ENCODE measurements around the gene RAB37.

RAB37 gene, protein sequence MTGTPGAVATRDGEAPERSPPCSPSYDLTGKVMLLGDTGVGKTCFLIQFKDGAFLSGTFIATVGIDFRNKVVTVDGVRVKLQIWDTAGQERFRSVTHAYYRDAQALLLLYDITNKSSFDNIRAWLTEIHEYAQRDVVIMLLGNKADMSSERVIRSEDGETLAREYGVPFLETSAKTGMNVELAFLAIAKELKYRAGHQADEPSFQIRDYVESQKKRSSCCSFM

DNA sequence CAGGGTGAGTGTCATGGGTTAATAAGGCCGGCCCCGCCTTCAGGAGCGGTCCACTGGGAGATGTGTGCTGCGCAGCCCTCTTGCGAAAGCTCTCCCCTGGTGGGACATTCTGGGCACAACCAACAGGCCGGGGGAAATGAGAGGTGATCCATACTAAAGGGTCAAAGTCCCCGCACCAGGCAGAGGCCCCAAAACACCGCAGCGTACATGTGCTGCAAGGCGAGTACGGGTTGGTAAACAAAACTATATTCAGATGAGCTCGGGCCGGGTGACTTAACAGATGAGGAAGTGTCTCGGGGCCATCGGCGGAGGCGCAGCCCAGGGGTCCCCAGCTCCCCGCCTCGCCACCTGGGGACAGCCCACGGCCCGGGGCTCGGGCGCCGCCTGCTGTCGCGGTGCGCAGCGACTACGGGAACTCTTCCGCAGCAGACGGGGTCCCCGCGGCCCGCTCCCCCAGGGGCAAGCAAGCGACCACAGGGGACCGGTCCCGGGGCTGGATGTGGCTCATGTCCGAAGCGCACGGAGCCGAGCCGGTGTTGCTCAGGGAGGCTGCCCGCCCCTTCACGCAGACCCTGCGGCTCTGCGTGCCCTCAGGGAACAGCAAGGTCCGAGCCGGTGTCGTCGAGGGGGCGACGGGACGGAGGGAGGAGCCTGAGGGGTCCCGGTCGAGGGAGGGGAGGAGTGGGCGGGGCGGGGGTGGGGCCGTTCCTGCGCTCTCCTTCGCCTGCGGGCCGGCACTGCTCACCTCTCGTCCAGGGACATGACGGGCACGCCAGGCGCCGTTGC is at the start of gene RAB37:
TSS of gene RAB37 (plus strand) at position 744 of the 786 bp plus-strand sequence. CDS start at position 761, 17 bp downstream.
- TF ChIP-seq, protein P1, sequence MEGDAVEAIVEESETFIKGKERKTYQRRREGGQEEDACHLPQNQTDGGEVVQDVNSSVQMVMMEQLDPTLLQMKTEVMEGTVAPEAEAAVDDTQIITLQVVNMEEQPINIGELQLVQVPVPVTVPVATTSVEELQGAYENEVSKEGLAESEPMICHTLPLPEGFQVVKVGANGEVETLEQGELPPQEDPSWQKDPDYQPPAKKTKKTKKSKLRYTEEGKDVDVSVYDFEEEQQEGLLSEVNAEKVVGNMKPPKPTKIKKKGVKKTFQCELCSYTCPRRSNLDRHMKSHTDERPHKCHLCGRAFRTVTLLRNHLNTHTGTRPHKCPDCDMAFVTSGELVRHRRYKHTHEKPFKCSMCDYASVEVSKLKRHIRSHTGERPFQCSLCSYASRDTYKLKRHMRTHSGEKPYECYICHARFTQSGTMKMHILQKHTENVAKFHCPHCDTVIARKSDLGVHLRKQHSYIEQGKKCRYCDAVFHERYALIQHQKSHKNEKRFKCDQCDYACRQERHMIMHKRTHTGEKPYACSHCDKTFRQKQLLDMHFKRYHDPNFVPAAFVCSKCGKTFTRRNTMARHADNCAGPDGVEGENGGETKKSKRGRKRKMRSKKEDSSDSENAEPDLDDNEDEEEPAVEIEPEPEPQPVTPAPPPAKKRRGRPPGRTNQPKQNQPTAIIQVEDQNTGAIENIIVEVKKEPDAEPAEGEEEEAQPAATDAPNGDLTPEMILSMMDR (IDR thresholded peaks at IDR 0.05; ENCODE audit: low read depth, low read length, missing control alignments): no peak
- in situ Hi-C loops (cut with HindIII; ENCODE audit: low pct_ligation_motif_present, low sequenced_read_pairs): no loop called here
- H3K4me3 ChIP-seq (ENCODE audit: low read depth, low read length): no peak within 1 kb of the TSS
- no peak for DNase-seq
- H3K27ac ChIP-seq: no peak within 1 kb of the TSS
- no peaks in the 10 kb centered on the region for H3K36me3 ChIP-seq (replicated peaks)
- H3K27me3 ChIP-seq (replicated peaks): peaks cover 21% of the 10 kb centered on the region

DNA sequence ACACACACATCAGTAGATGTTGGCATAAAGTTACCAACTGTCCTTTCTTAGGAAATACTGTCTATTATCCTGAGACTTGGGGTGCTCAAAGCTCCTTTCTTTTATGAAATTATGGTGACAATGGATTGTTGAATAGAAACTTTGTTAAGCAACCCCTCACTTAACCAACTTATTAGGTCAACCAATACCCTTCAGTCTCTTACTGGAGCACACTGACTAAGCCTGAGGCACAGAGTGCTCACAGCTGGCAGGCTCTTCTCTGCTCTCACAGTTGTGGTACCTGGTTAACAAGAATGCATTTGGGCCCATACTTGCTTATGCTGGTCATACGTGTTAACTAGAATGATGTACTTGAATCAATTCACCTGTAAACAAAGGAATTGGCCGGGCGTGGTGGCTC is 49.2 kb upstream of the RAB37 start:
- no peak overlapping the region for H3K4me3 ChIP-seq (ENCODE audit: low read depth, low read length)
- no peaks in the 10 kb centered on the region for H3K27me3 ChIP-seq (replicated peaks)
- in situ Hi-C loops (cut with HindIII; ENCODE audit: low pct_ligation_motif_present, low sequenced_read_pairs): no loop called here
- DNase-seq: no peak
- H3K27ac ChIP-seq: no peak overlapping the region
- TF ChIP-seq, protein P1 (IDR thresholded peaks at IDR 0.05; ENCODE audit: low read depth, low read length, missing control alignments): no peak
- no peaks in the 10 kb centered on the region for H3K36me3 ChIP-seq (replicated peaks)

DNA sequence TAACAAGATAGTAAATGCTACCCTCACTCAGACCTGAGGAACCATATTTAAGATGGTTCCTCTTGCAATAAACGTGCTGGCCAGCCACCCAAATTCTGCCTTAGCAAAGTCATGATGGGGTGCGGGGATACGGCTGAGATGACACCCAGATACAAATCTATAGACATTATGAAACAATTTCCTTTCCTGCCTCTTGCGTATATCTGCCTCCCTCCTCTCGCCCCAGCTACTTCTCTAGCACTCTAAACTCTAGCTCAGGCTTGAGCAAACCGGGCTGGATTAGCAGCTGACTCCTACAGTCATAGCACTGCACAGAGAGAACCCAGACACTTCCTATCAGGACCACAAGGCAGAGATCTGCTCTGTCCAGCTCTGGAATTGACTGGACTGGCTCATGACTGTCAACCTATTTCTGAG is 46.6 kb upstream of the RAB37 start:
- Histone ChIP-seq H3K27me3 (replicated peaks) (no peaks in the 10 kb centered on the region), H3K36me3 (replicated peaks) (no peaks in the 10 kb centered on the region), H3K27ac (no peak overlapping the region), H3K4me3 (ENCODE audit: low read depth, low read length) (no peak overlapping the region)
- DNase-seq: no peak
- TF ChIP-seq, protein P1 (IDR thresholded peaks at IDR 0.05; ENCODE audit: low read depth, low read length, missing control alignments): no peak
- in situ Hi-C loops (cut with HindIII; ENCODE audit: low pct_ligation_motif_present, low sequenced_read_pairs): no loop called here

GRCh38 chr17:74691151-74691550 is 45.9 kb upstream of the RAB37 start:
- in situ Hi-C loops (cut with HindIII; ENCODE audit: low pct_ligation_motif_present, low sequenced_read_pairs): no loop called here
- Histone ChIP-seq H3K36me3 (replicated peaks) (no peaks in the 10 kb centered on the region), H3K27me3 (replicated peaks) (no peaks in the 10 kb centered on the region), H3K27ac (no peak overlapping the region), H3K4me3 (ENCODE audit: low read depth, low read length) (no peak overlapping the region)
- no peak for DNase-seq
- TF ChIP-seq, protein P1 (IDR thresholded peaks at IDR 0.05; ENCODE audit: low read depth, low read length, missing control alignments): no peak

DNA sequence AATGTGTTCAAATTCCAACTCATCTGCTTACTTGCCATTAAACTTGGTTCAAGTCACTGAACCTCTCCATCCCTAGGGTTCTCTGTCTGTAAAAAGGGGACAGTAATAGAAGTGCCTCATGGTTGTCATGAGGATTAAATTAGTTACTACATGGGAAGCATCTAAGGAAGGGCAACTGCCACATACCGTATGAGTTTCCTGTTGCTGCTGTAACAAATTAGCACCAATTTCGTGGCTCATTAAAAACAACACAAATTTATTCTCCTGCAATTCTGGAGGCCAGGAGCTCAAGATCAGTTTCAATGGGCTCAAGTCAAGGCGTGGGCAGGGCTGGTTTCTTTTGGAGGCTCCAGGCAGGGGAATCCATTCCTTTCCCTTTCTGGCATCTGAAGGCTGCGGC is 43.0 kb upstream of the RAB37 start:
- in situ Hi-C loops (cut with HindIII; ENCODE audit: low pct_ligation_motif_present, low sequenced_read_pairs): no loop called here
- no peak for DNase-seq
- TF ChIP-seq, protein P1 (IDR thresholded peaks at IDR 0.05; ENCODE audit: low read depth, low read length, missing control alignments): no peak
- no peak overlapping the region for H3K4me3 ChIP-seq (ENCODE audit: low read depth, low read length)
- no peaks in the 10 kb centered on the region for H3K36me3 ChIP-seq (replicated peaks)
- no peak overlapping the region for H3K27ac ChIP-seq
- H3K27me3 ChIP-seq (replicated peaks): no peaks in the 10 kb centered on the region
